Kidney (tissue), 14 donors: Measurements from ENCODE around the gene SLC12A6. TPM values are rescaled to one million over a fixed set of nuclear protein-coding genes. Genes with fewer than 3 reads are reported as not detected.

Experiments used
- DNase-seq, 5 donors: peaks; one replicate each; pipeline ENCODE4 v3.0.0-alpha.2; 2013 to 2020
- FAIRE-seq: peaks from 2 replicates; lab custom pipeline; 2012; peaks lifted over from hg19 to GRCh38; lab: Jason Lieb, UNC
- H3K27ac ChIP-seq, 2 donors: one replicate each; pipeline ENCODE4 v1.7.0; 2013; ENCODE audit warnings: low read depth in 2 of 2, low read length in 2 of 2, inconsistent platforms in 1 of 2
- H3K27me3 ChIP-seq: one replicate; pipeline ENCODE4 v1.7.1; 2013; ENCODE audit warnings: low read length, inconsistent platforms; ENCODE audit not compliant: control insufficient read depth, insufficient read depth
- H3K36me3 ChIP-seq, 3 donors: one replicate each; pipeline versions ENCODE4 v1.7.0 to v1.7.1; 2013; ENCODE audit warnings: low read length in 3 of 3, control low read depth in 1 of 3, inconsistent platforms in 1 of 3; ENCODE audit not compliant: insufficient read depth in 3 of 3, control insufficient read depth in 2 of 3
- H3K4me1 ChIP-seq, 3 donors: one replicate each; pipeline versions ENCODE4 v1.7.0 to v1.7.1; 2013; ENCODE audit warnings: low read length in 3 of 3, inconsistent platforms in 1 of 3, low read depth in 1 of 3; ENCODE audit not compliant: control insufficient read depth in 2 of 3, insufficient read depth in 2 of 3
- H3K4me3 ChIP-seq, 3 donors: one replicate each; pipeline versions ENCODE4 v1.7.0 to v1.8.1; 2013; ENCODE audit warnings: low read length in 3 of 3, control low read depth in 1 of 3, inconsistent platforms in 1 of 3
- H3K9ac ChIP-seq, 3 donors: one replicate each; pipeline versions ENCODE4 v1.7.0 to v1.7.1; 2013; ENCODE audit warnings: low read length in 3 of 3, control low read depth in 1 of 3, inconsistent platforms in 1 of 3
- H3K9me3 ChIP-seq, 3 donors: one replicate each; pipeline versions ENCODE4 v1.7.0 to v1.7.1; 2013; ENCODE audit warnings: low read length in 3 of 3, control low read depth in 1 of 3, inconsistent platforms in 1 of 3; ENCODE audit not compliant: control insufficient read depth in 2 of 3, insufficient read depth in 1 of 3
- intact Hi-C: fragments of 100-400 bp; cut with DNase I; formaldehyde crosslinking; loops from one replicate; pipeline ENCODE4 v1.11.1; 2022
- polyA plus RNA-seq: library from polyadenylated mRNA; stranded (reverse); fragments of 350-450 nt; fragmentation: Illumina TruSeq; extraction: RNeasy Lipid Tissue Mini Kit (QIAGEN cat#74804); gene quantifications from one replicate; pipeline ENCODE4 v1.2.3, GENCODE V29; 2014; ENCODE audit warnings: low read depth, low replicate concordance; ENCODE audit not compliant: insufficient read depth
- total RNA-seq: library from RNA; stranded (reverse); fragmentation: NEBNext Ultra II Directional; extraction: Animal tissue kit (Norgen Biotek cat#: 25700); gene quantifications from one replicate; pipeline ENCODE4 v1.2.1, GENCODE V29; 2021
- TF ChIP-seq, protein P1 (sequence below): IDR thresholded peaks from 3 replicates; pipeline ENCODE4 v1.5.1; 2012; ENCODE audit warnings: mild to moderate bottlenecking, moderate library complexity, borderline replicate concordance; ENCODE audit not compliant: insufficient read depth; ENCODE audit errors: extremely low read depth
- donor health status: control.
- donor health status: control.
- donor health status: control.
- donor health status: control.
- donor health status: control.
- donor health status: DM: yes; HTN: yes; CAD: no.
- donor health status: Normal renal cell carcinoma (clear cell type).

SLC12A6 gene
- total and polyA plus RNA-seq, 2 donors from 2014 or later = 6.7 to 22.6 TPM

DNA sequence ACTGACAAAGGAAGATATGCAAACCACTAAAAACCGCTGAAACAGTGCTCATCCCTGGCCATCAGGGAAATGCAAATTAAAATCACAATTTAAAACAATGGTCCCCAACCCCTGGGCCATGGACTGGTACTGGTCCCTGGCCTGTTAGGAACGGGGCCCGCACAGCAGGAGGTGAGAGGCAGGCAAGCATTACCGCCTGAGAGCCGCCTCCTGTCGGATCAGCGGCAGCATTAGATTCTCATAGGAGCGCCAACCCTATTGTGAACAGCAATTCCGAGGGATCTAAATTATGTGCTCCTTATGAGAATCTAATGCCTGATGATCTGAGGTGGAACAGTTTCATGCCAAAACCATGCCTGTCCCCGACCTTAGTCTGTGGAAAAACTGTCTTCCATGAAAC lies 14.4 kb downstream of the SLC12A6 start:
- Histone ChIP-seq H3K36me3 (no peaks in the 10 kb centered on the region), H3K9ac (no peak overlapping the region), H3K4me1 (no peaks in the 10 kb centered on the region), H3K4me3 (no peak overlapping the region), H3K27me3 (no peaks in the 10 kb centered on the region), H3K9me3 (no peaks in the 10 kb centered on the region), H3K27ac (no peak overlapping the region)
- no peak for FAIRE-seq
- TF ChIP-seq, protein P1, sequence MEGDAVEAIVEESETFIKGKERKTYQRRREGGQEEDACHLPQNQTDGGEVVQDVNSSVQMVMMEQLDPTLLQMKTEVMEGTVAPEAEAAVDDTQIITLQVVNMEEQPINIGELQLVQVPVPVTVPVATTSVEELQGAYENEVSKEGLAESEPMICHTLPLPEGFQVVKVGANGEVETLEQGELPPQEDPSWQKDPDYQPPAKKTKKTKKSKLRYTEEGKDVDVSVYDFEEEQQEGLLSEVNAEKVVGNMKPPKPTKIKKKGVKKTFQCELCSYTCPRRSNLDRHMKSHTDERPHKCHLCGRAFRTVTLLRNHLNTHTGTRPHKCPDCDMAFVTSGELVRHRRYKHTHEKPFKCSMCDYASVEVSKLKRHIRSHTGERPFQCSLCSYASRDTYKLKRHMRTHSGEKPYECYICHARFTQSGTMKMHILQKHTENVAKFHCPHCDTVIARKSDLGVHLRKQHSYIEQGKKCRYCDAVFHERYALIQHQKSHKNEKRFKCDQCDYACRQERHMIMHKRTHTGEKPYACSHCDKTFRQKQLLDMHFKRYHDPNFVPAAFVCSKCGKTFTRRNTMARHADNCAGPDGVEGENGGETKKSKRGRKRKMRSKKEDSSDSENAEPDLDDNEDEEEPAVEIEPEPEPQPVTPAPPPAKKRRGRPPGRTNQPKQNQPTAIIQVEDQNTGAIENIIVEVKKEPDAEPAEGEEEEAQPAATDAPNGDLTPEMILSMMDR = no peak
- intact Hi-C loops = no loop called here
- no peak for DNase-seq

DNA sequence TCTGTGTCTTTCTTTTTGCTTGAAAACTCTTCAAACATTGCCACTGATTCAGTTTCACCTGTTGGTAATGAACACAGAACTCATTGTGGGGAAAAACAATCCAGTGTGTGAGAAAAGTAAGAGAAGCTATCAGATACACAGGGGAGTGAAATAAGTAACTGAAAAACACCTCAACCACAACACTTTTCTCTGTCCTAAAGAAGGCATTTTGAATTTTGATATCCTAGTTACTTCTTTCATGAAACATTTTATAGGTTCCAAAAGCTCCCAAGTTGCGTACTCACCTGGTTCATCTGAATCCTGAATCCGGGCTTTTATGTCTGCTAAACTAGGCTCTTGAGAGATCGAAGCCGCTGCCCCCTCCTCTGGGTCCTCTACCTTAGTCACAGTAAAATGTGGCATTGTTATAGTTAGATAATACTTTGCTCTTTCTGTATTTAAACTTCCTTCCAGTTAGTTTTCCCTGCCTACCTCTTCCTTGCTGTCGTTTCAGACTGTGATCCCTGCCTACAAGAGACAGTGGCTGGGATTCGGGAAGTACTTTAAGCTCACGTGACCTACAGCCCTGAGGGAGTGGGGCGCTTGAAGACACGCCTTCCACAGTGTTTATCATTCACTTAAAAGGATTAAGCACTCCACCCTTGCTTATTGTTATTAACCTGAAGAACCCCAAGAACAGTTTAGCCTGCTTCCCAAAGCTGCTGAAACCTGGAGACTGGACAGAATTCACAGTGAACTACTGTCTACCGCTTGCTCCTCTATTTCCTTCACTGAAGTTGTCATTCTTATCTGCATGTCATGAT lies 19.1 kb downstream of the SLC12A6 start:
- DNase-seq (peak in 4 of 5 donors; percentile 55 to 86 (median 68)), FAIRE-seq (no peak)
- H3K4me1 ChIP-seq = no peaks in the 10 kb centered on the region
- intact Hi-C loops = no loop called here
- no peaks in the 10 kb centered on the region for H3K27me3 ChIP-seq
- H3K27ac ChIP-seq = peak overlapping the region; percentile 49 to 81
- H3K36me3 ChIP-seq = no peaks in the 10 kb centered on the region
- TF ChIP-seq, protein P1 = no peak
- H3K4me3 ChIP-seq = peak overlapping the region; percentile 40 to 91 (median 84)
- H3K9me3 ChIP-seq = no peaks in the 10 kb centered on the region
- peak overlapping the region; percentile 2 to 87 (median 43) for H3K9ac ChIP-seq

DNA sequence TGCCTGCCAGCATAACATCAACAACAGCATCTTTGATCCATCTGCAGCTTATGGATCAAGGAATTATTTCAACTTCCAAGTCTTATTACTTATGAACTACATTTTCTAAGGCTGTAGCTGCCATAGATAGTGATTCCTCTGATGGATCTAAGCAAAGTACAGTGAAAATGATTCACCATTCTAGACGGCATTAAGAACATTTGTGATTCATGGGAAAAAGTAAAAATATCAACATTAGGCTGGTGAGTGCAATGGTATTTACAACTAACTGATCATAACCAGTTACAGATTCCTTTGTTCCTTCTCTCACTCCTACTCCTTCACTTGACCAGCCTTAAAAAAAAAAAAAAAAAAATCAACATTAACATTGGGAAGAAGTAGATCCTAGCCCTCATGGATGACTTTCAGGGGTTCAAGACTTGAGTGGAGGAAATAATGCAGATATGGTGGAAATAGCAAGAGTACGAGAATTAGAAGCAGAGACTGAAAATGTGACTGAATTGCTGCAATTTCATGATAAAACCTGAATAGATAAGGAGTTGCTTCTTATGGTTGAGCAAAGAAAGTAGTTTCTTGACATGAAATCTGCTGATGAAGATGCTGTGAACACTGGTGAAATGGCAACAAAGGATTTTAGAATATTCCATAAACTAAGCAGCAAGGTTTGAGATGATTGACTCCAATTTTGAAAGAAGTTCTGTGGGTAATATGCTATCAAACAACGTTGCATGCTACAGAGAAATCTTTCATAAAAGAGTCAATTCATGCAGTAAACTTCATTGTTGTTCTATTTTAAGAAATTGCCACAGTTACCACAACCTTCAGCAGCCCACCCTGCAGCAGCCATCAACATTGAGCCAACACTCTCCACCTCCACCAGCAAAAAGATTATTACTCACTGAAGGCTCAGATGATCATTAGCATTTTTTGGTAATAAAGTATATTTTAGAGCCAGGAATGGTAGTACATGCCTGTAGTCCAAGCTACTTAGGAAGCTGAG lies 22.8 kb downstream of the SLC12A6 start:
- intact Hi-C loops = no loop called here
- DNase-seq (no peak), FAIRE-seq (no peak)
- no peaks in the 10 kb centered on the region for H3K27me3 ChIP-seq
- H3K4me3 ChIP-seq = peak overlapping the region in 1 of 3 donors; percentile 23
- no peaks in the 10 kb centered on the region for H3K9me3 ChIP-seq
- TF ChIP-seq, protein P1 = no peak
- no peak overlapping the region for H3K27ac ChIP-seq
- H3K4me1 ChIP-seq = no peaks in the 10 kb centered on the region
- H3K9ac ChIP-seq = no peak overlapping the region
- H3K36me3 ChIP-seq = no peaks in the 10 kb centered on the region
